WTC11 (cell line): ENCODE results near the gene BECN2. TPM values are rescaled to one million over a fixed set of nuclear protein-coding genes. Genes with fewer than 3 reads are reported as not detected.

ENCODE experiments used
- ATAC-seq: fragments of 200-7000 bp; cut with Tn5 transposase; 2 replicates; pipeline ENCODE4 v1.10.0; 2021; ENCODE audit warnings: mild to moderate bottlenecking, moderate library complexity
- CTCF ChIA-PET: fragments of 300-600 bp; sonication (Branson Sonifier 250); formaldehyde crosslinking; loops from one replicate; lab custom pipeline; 2021; ENCODE audit warnings: antibody characterized with exemption; lab: Charles Lee
- POLR2A ChIA-PET: fragments of 350-600 bp; sonication (Branson Sonifier 250); formaldehyde crosslinking; loops from one replicate; lab custom pipeline; 2021; ENCODE audit warnings: antibody characterized with exemption; lab: Charles Lee
- DNase-seq: peaks from one replicate; pipeline ENCODE4 v3.0.0; 2021; ENCODE audit warnings: low spot score
- H3K27ac Mint-ChIP-seq: 2 replicates; pipeline ENCODE4 v1.8.0; 2021; ENCODE audit warnings: mixed read lengths
- H3K27me3 Mint-ChIP-seq: 2 replicates; pipeline ENCODE4 v1.8.0; 2021; ENCODE audit warnings: low read depth, mild to moderate bottlenecking, moderate library complexity, mixed read lengths
- H3K36me3 Mint-ChIP-seq: 2 replicates; pipeline ENCODE4 v1.8.0; 2021; ENCODE audit warnings: mixed read lengths
- H3K4me1 Mint-ChIP-seq: 2 replicates; pipeline ENCODE4 v1.8.0; 2022; ENCODE audit warnings: mixed read lengths
- H3K4me3 Mint-ChIP-seq: 2 replicates; pipeline ENCODE4 v1.8.0; 2021; ENCODE audit warnings: mild to moderate bottlenecking, moderate library complexity, mixed read lengths
- H3K9me3 Mint-ChIP-seq: 2 replicates; pipeline ENCODE4 v1.8.0; 2021; ENCODE audit warnings: mixed read lengths
- FOXJ3 ChIP-seq: sonication (generic); formaldehyde crosslinking; IDR thresholded peaks from 2 replicates; pipeline ENCODE4 v1.9.0; 2021; ENCODE audit warnings: missing genetic modification reagents, mild to moderate bottlenecking, borderline replicate concordance
- HMGA2 ChIP-seq: fragments of 250-450 bp; sonication (Bioruptor Pico); IDR thresholded peaks from 2 replicates; pipeline ENCODE4 v1.4.0; 2021; ENCODE audit warnings: mild to moderate bottlenecking, moderate library complexity
- NFATC4 ChIP-seq: fragments of 250-450 bp; sonication (Bioruptor Pico); IDR thresholded peaks from 2 replicates; pipeline ENCODE4 v1.9.0; 2021; ENCODE audit warnings: mild to moderate bottlenecking
- RELA ChIP-seq: sonication (generic); formaldehyde crosslinking; IDR thresholded peaks from 2 replicates; pipeline ENCODE4 v1.8.1; 2022; ENCODE audit warnings: missing genetic modification reagents, mild to moderate bottlenecking, borderline replicate concordance
- SMAD4 ChIP-seq: sonication (generic); formaldehyde crosslinking; IDR thresholded peaks from 2 replicates; pipeline ENCODE4 v1.8.0; 2022; ENCODE audit warnings: mild to moderate bottlenecking, missing genetic modification reagents
- SOX15 ChIP-seq: fragments of 250-450 bp; sonication (Bioruptor Pico); IDR thresholded peaks from 2 replicates; pipeline ENCODE4 v1.9.0; 2021; ENCODE audit warnings: mild to moderate bottlenecking
- TCF7 ChIP-seq: sonication (generic); formaldehyde crosslinking; IDR thresholded peaks from 2 replicates; pipeline ENCODE4 v1.8.0; 2022; ENCODE audit warnings: mild to moderate bottlenecking, low read depth, missing genetic modification reagents, moderate library complexity
- TP53 ChIP-seq: sonication (generic); formaldehyde crosslinking; IDR thresholded peaks from 2 replicates; pipeline ENCODE4 v1.8.1; 2023; ENCODE audit warnings: mild to moderate bottlenecking, missing genetic modification reagents
- ZNF263 ChIP-seq: sonication (generic); formaldehyde crosslinking; IDR thresholded peaks from 2 replicates; pipeline ENCODE4 v1.8.1; 2022; ENCODE audit warnings: low read depth, mild to moderate bottlenecking, moderate library complexity, missing genetic modification reagents
- total RNA-seq: library from RNA; stranded (reverse); gene quantifications from 3 replicates; pipeline ENCODE4 v1.2.3, GENCODE V29; 2021
- TF ChIP-seq, protein P1 (sequence below): sonication (generic); formaldehyde crosslinking; conservative IDR thresholded peaks from 2 replicates; pipeline ENCODE4 v1.8.1; 2023; ENCODE audit warnings: mild to moderate bottlenecking, low read depth, missing genetic modification reagents, moderate library complexity
- TF ChIP-seq, protein P2 (sequence below): sonication (generic); formaldehyde crosslinking; IDR thresholded peaks from 2 replicates; pipeline ENCODE4 v1.8.0; 2022; ENCODE audit warnings: mild to moderate bottlenecking, missing genetic modification reagents
- TF ChIP-seq, protein P3 (sequence below): sonication (generic); formaldehyde crosslinking; IDR thresholded peaks from 2 replicates; pipeline ENCODE4 v1.8.0; 2022; ENCODE audit warnings: missing genetic modification reagents
- TF ChIP-seq, protein P4 (sequence below): fragments of 250-450 bp; sonication (Bioruptor Pico); IDR thresholded peaks from 2 replicates; pipeline ENCODE4 v1.8.0; 2021; ENCODE audit warnings: mild to moderate bottlenecking
- TF ChIP-seq, protein P5 (sequence below): sonication (generic); formaldehyde crosslinking; IDR thresholded peaks from 2 replicates; pipeline ENCODE4 v1.8.0; 2023; ENCODE audit warnings: missing genetic modification reagents
- TF ChIP-seq, protein P6 (sequence below): fragments of 250-450 bp; sonication (Bioruptor Pico); IDR thresholded peaks from 2 replicates; pipeline ENCODE4 v1.9.0; 2021; ENCODE audit warnings: mild to moderate bottlenecking, borderline replicate concordance
- TF ChIP-seq, protein P7 (sequence below): sonication (generic); formaldehyde crosslinking; IDR thresholded peaks from 2 replicates; pipeline ENCODE4 v1.8.1; 2022; ENCODE audit warnings: missing genetic modification reagents, borderline replicate concordance

Gene BECN2
- total RNA-seq, 1 experiment from 2014 or later, result not detected

DNA sequence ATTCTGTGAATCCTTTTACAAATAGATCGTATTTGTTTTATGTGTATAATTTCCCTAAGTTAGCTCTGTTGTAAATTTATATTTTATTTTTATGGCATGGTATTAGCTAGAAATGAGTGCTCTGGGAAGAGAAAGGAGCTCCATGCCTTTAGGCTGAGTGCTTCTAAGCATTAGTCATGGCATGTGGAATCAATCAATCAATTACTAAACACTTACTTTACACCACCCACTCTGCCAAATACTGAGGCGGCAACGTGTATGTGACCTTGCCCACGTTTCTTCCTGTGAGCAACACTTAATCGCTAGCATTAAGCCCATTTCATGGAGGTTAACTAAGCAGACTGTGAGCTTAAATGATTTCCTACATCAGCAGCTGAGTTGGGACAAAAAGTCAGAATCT is 7.2 kb upstream of the BECN2 start:
- CTCF ChIA-PET, result interaction anchor here (0.6 to 2.0 kb wide), 2 partner anchors 48 to 129 kb away, joined by 3 to 5 read pairs; partner anchors contain the start of gene MAP1LC3C
- no peak for ATAC-seq
- no peaks in the 10 kb centered on the region for H3K4me1 Mint-ChIP-seq
- no peak for TF ChIP-seq SOX15 (CRISPR knock-in tag)
- TF ChIP-seq NFATC4 (CRISPR knock-in tag), result no peak
- no peak for TF ChIP-seq RELA (CRISPR knock-in tag)
- TF ChIP-seq FOXJ3 (CRISPR knock-in tag), result no peak
- no peak for TF ChIP-seq TCF7 (CRISPR knock-in tag)
- TF ChIP-seq, protein P1, sequence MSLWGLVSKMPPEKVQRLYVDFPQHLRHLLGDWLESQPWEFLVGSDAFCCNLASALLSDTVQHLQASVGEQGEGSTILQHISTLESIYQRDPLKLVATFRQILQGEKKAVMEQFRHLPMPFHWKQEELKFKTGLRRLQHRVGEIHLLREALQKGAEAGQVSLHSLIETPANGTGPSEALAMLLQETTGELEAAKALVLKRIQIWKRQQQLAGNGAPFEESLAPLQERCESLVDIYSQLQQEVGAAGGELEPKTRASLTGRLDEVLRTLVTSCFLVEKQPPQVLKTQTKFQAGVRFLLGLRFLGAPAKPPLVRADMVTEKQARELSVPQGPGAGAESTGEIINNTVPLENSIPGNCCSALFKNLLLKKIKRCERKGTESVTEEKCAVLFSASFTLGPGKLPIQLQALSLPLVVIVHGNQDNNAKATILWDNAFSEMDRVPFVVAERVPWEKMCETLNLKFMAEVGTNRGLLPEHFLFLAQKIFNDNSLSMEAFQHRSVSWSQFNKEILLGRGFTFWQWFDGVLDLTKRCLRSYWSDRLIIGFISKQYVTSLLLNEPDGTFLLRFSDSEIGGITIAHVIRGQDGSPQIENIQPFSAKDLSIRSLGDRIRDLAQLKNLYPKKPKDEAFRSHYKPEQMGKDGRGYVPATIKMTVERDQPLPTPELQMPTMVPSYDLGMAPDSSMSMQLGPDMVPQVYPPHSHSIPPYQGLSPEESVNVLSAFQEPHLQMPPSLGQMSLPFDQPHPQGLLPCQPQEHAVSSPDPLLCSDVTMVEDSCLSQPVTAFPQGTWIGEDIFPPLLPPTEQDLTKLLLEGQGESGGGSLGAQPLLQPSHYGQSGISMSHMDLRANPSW (CRISPR knock-in tag), result no peak
- TF ChIP-seq HMGA2 (CRISPR knock-in tag), result no peak
- no peak for TF ChIP-seq TP53 (CRISPR knock-in tag)
- TF ChIP-seq, protein P2, sequence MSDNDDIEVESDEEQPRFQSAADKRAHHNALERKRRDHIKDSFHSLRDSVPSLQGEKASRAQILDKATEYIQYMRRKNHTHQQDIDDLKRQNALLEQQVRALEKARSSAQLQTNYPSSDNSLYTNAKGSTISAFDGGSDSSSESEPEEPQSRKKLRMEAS (CRISPR knock-in tag), result no peak
- no peak for TF ChIP-seq ZNF263 (CRISPR knock-in tag)
- TF ChIP-seq, protein P3, sequence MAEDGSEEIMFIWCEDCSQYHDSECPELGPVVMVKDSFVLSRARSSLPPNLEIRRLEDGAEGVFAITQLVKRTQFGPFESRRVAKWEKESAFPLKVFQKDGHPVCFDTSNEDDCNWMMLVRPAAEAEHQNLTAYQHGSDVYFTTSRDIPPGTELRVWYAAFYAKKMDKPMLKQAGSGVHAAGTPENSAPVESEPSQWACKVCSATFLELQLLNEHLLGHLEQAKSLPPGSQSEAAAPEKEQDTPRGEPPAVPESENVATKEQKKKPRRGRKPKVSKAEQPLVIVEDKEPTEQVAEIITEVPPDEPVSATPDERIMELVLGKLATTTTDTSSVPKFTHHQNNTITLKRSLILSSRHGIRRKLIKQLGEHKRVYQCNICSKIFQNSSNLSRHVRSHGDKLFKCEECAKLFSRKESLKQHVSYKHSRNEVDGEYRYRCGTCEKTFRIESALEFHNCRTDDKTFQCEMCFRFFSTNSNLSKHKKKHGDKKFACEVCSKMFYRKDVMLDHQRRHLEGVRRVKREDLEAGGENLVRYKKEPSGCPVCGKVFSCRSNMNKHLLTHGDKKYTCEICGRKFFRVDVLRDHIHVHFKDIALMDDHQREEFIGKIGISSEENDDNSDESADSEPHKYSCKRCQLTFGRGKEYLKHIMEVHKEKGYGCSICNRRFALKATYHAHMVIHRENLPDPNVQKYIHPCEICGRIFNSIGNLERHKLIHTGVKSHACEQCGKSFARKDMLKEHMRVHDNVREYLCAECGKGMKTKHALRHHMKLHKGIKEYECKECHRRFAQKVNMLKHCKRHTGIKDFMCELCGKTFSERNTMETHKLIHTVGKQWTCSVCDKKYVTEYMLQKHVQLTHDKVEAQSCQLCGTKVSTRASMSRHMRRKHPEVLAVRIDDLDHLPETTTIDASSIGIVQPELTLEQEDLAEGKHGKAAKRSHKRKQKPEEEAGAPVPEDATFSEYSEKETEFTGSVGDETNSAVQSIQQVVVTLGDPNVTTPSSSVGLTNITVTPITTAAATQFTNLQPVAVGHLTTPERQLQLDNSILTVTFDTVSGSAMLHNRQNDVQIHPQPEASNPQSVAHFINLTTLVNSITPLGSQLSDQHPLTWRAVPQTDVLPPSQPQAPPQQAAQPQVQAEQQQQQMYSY (CRISPR knock-in tag), result no peak
- TF ChIP-seq, protein P4, sequence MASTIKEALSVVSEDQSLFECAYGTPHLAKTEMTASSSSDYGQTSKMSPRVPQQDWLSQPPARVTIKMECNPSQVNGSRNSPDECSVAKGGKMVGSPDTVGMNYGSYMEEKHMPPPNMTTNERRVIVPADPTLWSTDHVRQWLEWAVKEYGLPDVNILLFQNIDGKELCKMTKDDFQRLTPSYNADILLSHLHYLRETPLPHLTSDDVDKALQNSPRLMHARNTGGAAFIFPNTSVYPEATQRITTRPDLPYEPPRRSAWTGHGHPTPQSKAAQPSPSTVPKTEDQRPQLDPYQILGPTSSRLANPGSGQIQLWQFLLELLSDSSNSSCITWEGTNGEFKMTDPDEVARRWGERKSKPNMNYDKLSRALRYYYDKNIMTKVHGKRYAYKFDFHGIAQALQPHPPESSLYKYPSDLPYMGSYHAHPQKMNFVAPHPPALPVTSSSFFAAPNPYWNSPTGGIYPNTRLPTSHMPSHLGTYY (CRISPR knock-in tag), result no peak
- TF ChIP-seq, protein P5, sequence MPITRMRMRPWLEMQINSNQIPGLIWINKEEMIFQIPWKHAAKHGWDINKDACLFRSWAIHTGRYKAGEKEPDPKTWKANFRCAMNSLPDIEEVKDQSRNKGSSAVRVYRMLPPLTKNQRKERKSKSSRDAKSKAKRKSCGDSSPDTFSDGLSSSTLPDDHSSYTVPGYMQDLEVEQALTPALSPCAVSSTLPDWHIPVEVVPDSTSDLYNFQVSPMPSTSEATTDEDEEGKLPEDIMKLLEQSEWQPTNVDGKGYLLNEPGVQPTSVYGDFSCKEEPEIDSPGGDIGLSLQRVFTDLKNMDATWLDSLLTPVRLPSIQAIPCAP (CRISPR knock-in tag), result no peak
- TF ChIP-seq SMAD4 (CRISPR knock-in tag), result no peak
- TF ChIP-seq, protein P6, sequence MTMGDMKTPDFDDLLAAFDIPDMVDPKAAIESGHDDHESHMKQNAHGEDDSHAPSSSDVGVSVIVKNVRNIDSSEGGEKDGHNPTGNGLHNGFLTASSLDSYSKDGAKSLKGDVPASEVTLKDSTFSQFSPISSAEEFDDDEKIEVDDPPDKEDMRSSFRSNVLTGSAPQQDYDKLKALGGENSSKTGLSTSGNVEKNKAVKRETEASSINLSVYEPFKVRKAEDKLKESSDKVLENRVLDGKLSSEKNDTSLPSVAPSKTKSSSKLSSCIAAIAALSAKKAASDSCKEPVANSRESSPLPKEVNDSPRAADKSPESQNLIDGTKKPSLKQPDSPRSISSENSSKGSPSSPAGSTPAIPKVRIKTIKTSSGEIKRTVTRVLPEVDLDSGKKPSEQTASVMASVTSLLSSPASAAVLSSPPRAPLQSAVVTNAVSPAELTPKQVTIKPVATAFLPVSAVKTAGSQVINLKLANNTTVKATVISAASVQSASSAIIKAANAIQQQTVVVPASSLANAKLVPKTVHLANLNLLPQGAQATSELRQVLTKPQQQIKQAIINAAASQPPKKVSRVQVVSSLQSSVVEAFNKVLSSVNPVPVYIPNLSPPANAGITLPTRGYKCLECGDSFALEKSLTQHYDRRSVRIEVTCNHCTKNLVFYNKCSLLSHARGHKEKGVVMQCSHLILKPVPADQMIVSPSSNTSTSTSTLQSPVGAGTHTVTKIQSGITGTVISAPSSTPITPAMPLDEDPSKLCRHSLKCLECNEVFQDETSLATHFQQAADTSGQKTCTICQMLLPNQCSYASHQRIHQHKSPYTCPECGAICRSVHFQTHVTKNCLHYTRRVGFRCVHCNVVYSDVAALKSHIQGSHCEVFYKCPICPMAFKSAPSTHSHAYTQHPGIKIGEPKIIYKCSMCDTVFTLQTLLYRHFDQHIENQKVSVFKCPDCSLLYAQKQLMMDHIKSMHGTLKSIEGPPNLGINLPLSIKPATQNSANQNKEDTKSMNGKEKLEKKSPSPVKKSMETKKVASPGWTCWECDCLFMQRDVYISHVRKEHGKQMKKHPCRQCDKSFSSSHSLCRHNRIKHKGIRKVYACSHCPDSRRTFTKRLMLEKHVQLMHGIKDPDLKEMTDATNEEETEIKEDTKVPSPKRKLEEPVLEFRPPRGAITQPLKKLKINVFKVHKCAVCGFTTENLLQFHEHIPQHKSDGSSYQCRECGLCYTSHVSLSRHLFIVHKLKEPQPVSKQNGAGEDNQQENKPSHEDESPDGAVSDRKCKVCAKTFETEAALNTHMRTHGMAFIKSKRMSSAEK (CRISPR knock-in tag), result no peak
- TF ChIP-seq, protein P7, sequence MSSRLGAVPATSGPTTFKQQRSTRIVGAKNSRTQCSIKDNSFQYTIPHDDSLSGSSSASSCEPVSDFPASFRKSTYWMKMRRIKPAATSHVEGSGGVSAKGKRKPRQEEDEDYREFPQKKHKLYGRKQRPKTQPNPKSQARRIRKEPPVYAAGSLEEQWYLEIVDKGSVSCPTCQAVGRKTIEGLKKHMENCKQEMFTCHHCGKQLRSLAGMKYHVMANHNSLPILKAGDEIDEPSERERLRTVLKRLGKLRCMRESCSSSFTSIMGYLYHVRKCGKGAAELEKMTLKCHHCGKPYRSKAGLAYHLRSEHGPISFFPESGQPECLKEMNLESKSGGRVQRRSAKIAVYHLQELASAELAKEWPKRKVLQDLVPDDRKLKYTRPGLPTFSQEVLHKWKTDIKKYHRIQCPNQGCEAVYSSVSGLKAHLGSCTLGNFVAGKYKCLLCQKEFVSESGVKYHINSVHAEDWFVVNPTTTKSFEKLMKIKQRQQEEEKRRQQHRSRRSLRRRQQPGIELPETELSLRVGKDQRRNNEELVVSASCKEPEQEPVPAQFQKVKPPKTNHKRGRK (CRISPR knock-in tag), result no peak
- TF ChIP-seq, all 79 proteins: peak for 0
- DNase-seq, result no peak
- no peaks in the 10 kb centered on the region for H3K27me3 Mint-ChIP-seq
- no peaks in the 10 kb centered on the region for H3K9me3 Mint-ChIP-seq
- no peak overlapping the region for H3K27ac Mint-ChIP-seq
- no peak overlapping the region for H3K4me3 Mint-ChIP-seq
- no peaks in the 10 kb centered on the region for H3K36me3 Mint-ChIP-seq
- POLR2A ChIA-PET, result no interaction called here
